Kidney (tissue), 14 donors: ENCODE results near the gene ASGR1. TPM values are rescaled to one million over a fixed set of nuclear protein-coding genes. Genes with fewer than 3 reads are reported as not detected.

Experiments used
- DNase-seq, 5 donors: peaks; one replicate each; pipeline ENCODE4 v3.0.0-alpha.2; 2013 to 2020
- FAIRE-seq: peaks from 2 replicates; lab custom pipeline; 2012; peaks lifted over from hg19 to GRCh38; lab: Jason Lieb, UNC
- H3K27ac ChIP-seq, 2 donors: one replicate each; pipeline ENCODE4 v1.7.0; 2013; ENCODE audit warnings: low read depth in 2 of 2, low read length in 2 of 2, inconsistent platforms in 1 of 2
- H3K27me3 ChIP-seq: one replicate; pipeline ENCODE4 v1.7.1; 2013; ENCODE audit warnings: low read length, inconsistent platforms; ENCODE audit not compliant: control insufficient read depth, insufficient read depth
- H3K36me3 ChIP-seq, 3 donors: one replicate each; pipeline versions ENCODE4 v1.7.0 to v1.7.1; 2013; ENCODE audit warnings: low read length in 3 of 3, control low read depth in 1 of 3, inconsistent platforms in 1 of 3; ENCODE audit not compliant: insufficient read depth in 3 of 3, control insufficient read depth in 2 of 3
- H3K4me1 ChIP-seq, 3 donors: one replicate each; pipeline versions ENCODE4 v1.7.0 to v1.7.1; 2013; ENCODE audit warnings: low read length in 3 of 3, inconsistent platforms in 1 of 3, low read depth in 1 of 3; ENCODE audit not compliant: control insufficient read depth in 2 of 3, insufficient read depth in 2 of 3
- H3K4me3 ChIP-seq, 3 donors: one replicate each; pipeline versions ENCODE4 v1.7.0 to v1.8.1; 2013; ENCODE audit warnings: low read length in 3 of 3, control low read depth in 1 of 3, inconsistent platforms in 1 of 3
- H3K9ac ChIP-seq, 3 donors: one replicate each; pipeline versions ENCODE4 v1.7.0 to v1.7.1; 2013; ENCODE audit warnings: low read length in 3 of 3, control low read depth in 1 of 3, inconsistent platforms in 1 of 3
- H3K9me3 ChIP-seq, 3 donors: one replicate each; pipeline versions ENCODE4 v1.7.0 to v1.7.1; 2013; ENCODE audit warnings: low read length in 3 of 3, control low read depth in 1 of 3, inconsistent platforms in 1 of 3; ENCODE audit not compliant: control insufficient read depth in 2 of 3, insufficient read depth in 1 of 3
- CTCF ChIP-seq: IDR thresholded peaks from 3 replicates; pipeline ENCODE4 v1.5.1; 2012; ENCODE audit warnings: mild to moderate bottlenecking, moderate library complexity, borderline replicate concordance; ENCODE audit not compliant: insufficient read depth; ENCODE audit errors: extremely low read depth
- intact Hi-C: fragments of 100-400 bp; cut with DNase I; formaldehyde crosslinking; loops from one replicate; pipeline ENCODE4 v1.11.1; 2022
- polyA plus RNA-seq: library from polyadenylated mRNA; stranded (reverse); fragments of 350-450 nt; fragmentation: Illumina TruSeq; extraction: RNeasy Lipid Tissue Mini Kit (QIAGEN cat#74804); gene quantifications from one replicate; pipeline ENCODE4 v1.2.3, GENCODE V29; 2014; ENCODE audit warnings: low read depth, low replicate concordance; ENCODE audit not compliant: insufficient read depth
- total RNA-seq: library from RNA; stranded (reverse); fragmentation: NEBNext Ultra II Directional; extraction: Animal tissue kit (Norgen Biotek cat#: 25700); gene quantifications from one replicate; pipeline ENCODE4 v1.2.1, GENCODE V29; 2021
- donor health status: control.
- donor health status: control.
- donor health status: control.
- donor health status: control.
- donor health status: control.
- donor health status: DM: yes; HTN: yes; CAD: no.
- donor health status: Normal renal cell carcinoma (clear cell type).

Gene ASGR1
- total and polyA plus RNA-seq, 2 donors from 2014 or later: 1.4 to 2.1 TPM

- no peaks in the 10 kb centered on the region for H3K36me3 ChIP-seq
- no peak for TF ChIP-seq CTCF
- no peak overlapping the region for H3K9ac ChIP-seq
- no peak overlapping the region for H3K27ac ChIP-seq
- no peak overlapping the region for H3K4me3 ChIP-seq
- peaks cover 7 to 12% (median 12%) of the 10 kb centered on the region in 3 donors for H3K4me1 ChIP-seq
- DNase-seq: peak in 1 of 5 donors; percentile 63
- no peaks in the 10 kb centered on the region for H3K9me3 ChIP-seq
- FAIRE-seq: no peak
- no peaks in the 10 kb centered on the region for H3K27me3 ChIP-seq
- intact Hi-C loops: no loop called here
These were observed 225 bp downstream of the ASGR1 start for GRCh38 chr17:7178973-7179316.

- no peaks in the 10 kb centered on the region for H3K27me3 ChIP-seq
- intact Hi-C loops: no loop called here
- no peaks in the 10 kb centered on the region for H3K9me3 ChIP-seq
- peaks cover 7 to 10% (median 10%) of the 10 kb centered on the region in 3 donors for H3K4me1 ChIP-seq
- H3K27ac ChIP-seq: no peak overlapping the region
- FAIRE-seq: no peak
- peak in 4 of 5 donors; percentile 68 to 84 (median 78) for DNase-seq
- no peak for TF ChIP-seq CTCF
- no peaks in the 10 kb centered on the region for H3K36me3 ChIP-seq
- peak overlapping the region in 2 of 3 donors; percentile 62 to 68 for H3K4me3 ChIP-seq
- H3K9ac ChIP-seq: peak overlapping the region in 1 of 3 donors; percentile 60
These were observed 1.2 kb downstream of the ASGR1 start for GRCh38 chr17:7177954-7178477.

- no peaks in the 10 kb centered on the region for H3K36me3 ChIP-seq
- intact Hi-C loops: no loop called here
- H3K27ac ChIP-seq: no peak overlapping the region
- H3K9ac ChIP-seq: peak overlapping the region in 1 of 3 donors; percentile 60
- peaks cover 7 to 10% (median 10%) of the 10 kb centered on the region in 3 donors for H3K4me1 ChIP-seq
- H3K27me3 ChIP-seq: no peaks in the 10 kb centered on the region
- DNase-seq (peak in 4 of 5 donors; percentile 91 to 94 (median 92)), FAIRE-seq (no peak)
- peak; percentile 74 for TF ChIP-seq CTCF
- H3K9me3 ChIP-seq: no peaks in the 10 kb centered on the region
- peak overlapping the region; percentile 42 to 68 (median 62) for H3K4me3 ChIP-seq
These were observed 1.8 kb downstream of the ASGR1 start for GRCh38 chr17:7177191-7177953.
